ENCODE data around the gene APOH. TPM values are rescaled to one million over a fixed set of nuclear protein-coding genes. Genes with fewer than 3 reads are reported as not detected.

The APOH gene
- total and polyA plus RNA-seq, 12 donors = 0.57 TPM; not detected in 11

DNA sequence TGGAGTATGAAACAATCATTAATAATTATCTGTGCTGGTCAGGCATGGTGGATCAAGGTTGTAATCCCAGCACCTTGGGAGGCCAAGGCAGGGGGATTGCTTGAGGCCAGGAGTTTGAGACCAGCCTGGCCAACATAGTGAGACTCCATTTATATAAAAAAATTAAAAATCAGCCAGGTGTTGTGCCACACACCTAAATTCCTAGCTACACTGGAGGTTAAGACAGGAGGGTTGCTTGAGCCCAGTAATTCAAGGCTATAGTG lies 44.3 kb upstream of the APOH start:
- no peak overlapping the region for H3K27ac ChIP-seq
- DNase-seq (no peak), ATAC-seq (no peak)
- peaks cover 0 to 9% (median 0%) of the 10 kb centered on the region in 9 donors for H3K4me1 ChIP-seq
- intact Hi-C loops (cut with DNase I) = no loop called here
- peaks cover 0 to 22% (median 4%) of the 10 kb centered on the region in 11 donors for H3K9me3 ChIP-seq
- H3K27me3 ChIP-seq = no peaks in the 10 kb centered on the region
- no peaks in the 10 kb centered on the region for H3K36me3 ChIP-seq
- no peak overlapping the region for H3K4me3 ChIP-seq
- TF ChIP-seq CTCF (IDR thresholded peaks at IDR 0.05) = no peak

- no peak for TF ChIP-seq CTCF (IDR thresholded peaks at IDR 0.05)
- H3K36me3 ChIP-seq = no peaks in the 10 kb centered on the region
- H3K4me1 ChIP-seq = peaks cover 0 to 9% (median 0%) of the 10 kb centered on the region in 9 donors
- 56 to 57% methylated on average over 5 of the region's 5 CpGs for WGBS, 2 donors
- no peak overlapping the region for H3K27ac ChIP-seq
- intact Hi-C loops (cut with DNase I) = no loop called here
- H3K4me3 ChIP-seq = no peak overlapping the region
- ATAC-seq = peak in 2 of 8 donors; percentile 21 to 52
- H3K27me3 ChIP-seq = no peaks in the 10 kb centered on the region
- DNase-seq = no peak
- H3K9me3 ChIP-seq = peaks cover 0 to 22% (median 4%) of the 10 kb centered on the region in 11 donors
These were observed 43.8 kb upstream of the APOH start for GRCh38 chr17:66272811-66273585.

- H3K9me3 ChIP-seq = peaks cover 0 to 22% (median 4%) of the 10 kb centered on the region in 11 donors
- H3K4me1 ChIP-seq = peaks cover 0 to 9% (median 0%) of the 10 kb centered on the region in 9 donors
- H3K27me3 ChIP-seq = no peaks in the 10 kb centered on the region
- intact Hi-C loops (cut with DNase I) = no loop called here
- DNase-seq = no peak
- no peak overlapping the region for H3K4me3 ChIP-seq
- no peak for ATAC-seq
- no peaks in the 10 kb centered on the region for H3K36me3 ChIP-seq
- no peak overlapping the region for H3K27ac ChIP-seq
- 96 to 98% methylated on average over 3 of the region's 3 CpGs for WGBS, 2 donors
- TF ChIP-seq CTCF (IDR thresholded peaks at IDR 0.05) = no peak
These were observed 42.3 kb upstream of the APOH start for GRCh38 chr17:66271512-66271911.

DNA sequence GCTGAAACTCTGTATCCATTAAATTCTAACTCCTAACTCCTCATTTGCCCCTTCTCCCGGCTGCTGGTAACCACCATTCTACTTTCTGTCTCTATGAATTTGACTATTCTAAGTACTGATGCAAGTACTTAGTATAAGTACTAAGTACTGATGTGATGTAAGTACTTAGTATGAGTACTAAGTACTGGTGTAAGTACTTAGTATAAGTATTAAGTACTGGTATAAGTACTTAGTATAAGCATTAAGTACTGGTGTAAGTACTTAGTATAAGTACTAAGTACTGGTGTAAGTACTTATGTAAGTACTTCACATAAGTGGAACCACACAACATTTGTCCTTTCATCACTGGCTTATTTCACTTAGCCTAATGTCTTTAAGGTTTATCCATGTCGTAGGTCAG lies 40.9 kb upstream of the APOH start:
- H3K9me3 ChIP-seq = peaks cover 0 to 22% (median 4%) of the 10 kb centered on the region in 11 donors
- peaks cover 0 to 5% (median 0%) of the 10 kb centered on the region in 9 donors for H3K4me1 ChIP-seq
- ATAC-seq (no peak), DNase-seq (no peak)
- no peaks in the 10 kb centered on the region for H3K27me3 ChIP-seq
- no peak for TF ChIP-seq CTCF (IDR thresholded peaks at IDR 0.05)
- 87 to 93% methylated on average over 2 of the region's 2 CpGs for WGBS, 2 donors
- intact Hi-C loops (cut with DNase I) = no loop called here
- H3K27ac ChIP-seq = no peak overlapping the region
- H3K4me3 ChIP-seq = no peak overlapping the region
- H3K36me3 ChIP-seq = no peaks in the 10 kb centered on the region
